22Rv1 (cell line): ENCODE data around the gene TEX55.

Experiments used
- CTCF ChIP-seq: fragments of 450-650 bp; IDR thresholded peaks from 2 replicates; pipeline ENCODE4 v1.5.1; 2017; ENCODE audit warnings: mild to moderate bottlenecking
- ZFX ChIP-seq: fragments of 450-650 bp; IDR thresholded peaks from 2 replicates; pipeline ENCODE4 v1.6.1; 2017; ENCODE audit warnings: antibody characterized with exemption, borderline replicate concordance

GRCh38 chr3:119099785-119100184 lies 46.2 kb upstream of the TEX55 start:
- TF ChIP-seq CTCF (no peak), ZFX (no peak)
